ENCODE measurements around the gene LRRTM4. TPM values are rescaled to one million over a fixed set of nuclear protein-coding genes. Genes with fewer than 3 reads are reported as not detected.

Gene LRRTM4
- total RNA-seq, 1 experiment from 2014 or later, result 0.23 TPM

DNA sequence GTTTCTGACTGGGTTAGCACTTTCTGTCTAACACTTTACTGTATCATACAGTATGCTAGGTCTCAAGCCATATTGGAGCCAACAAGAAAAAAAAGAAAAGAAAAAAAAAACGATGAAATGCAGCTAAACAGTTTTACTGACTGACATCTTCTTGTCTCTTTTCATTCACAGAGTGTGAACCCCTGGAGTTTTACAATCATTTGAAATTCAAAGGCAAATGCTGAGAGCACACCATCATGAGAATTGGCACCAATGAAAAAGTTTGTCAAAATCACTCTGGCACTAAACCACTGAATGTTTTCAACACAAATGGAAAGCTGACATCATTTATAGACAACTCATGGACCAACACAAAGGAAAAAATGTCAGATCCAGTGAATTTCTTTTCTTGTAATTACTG lies 513.3 kb downstream of the LRRTM4 start:
- Histone ChIP-seq H3K27ac (ENCODE audit: low read length) (no peak overlapping the region), H3K9me3 (ENCODE audit: control insufficient read depth, insufficient read depth, low read depth, low read length) (no peaks in the 10 kb centered on the region), H3K36me3 (ENCODE audit: control insufficient read depth, insufficient read depth, low read length) (no peaks in the 10 kb centered on the region), H3K4me1 (ENCODE audit: control insufficient read depth, insufficient read depth, low read length) (no peaks in the 10 kb centered on the region), H3K4me3 (ENCODE audit: low read depth in 2 of 2, low read length in 2 of 2) (no peak overlapping the region), H3K27me3 (ENCODE audit: control insufficient read depth, insufficient read depth, low read length) (no peaks in the 10 kb centered on the region)
- TF ChIP-seq, protein P1, sequence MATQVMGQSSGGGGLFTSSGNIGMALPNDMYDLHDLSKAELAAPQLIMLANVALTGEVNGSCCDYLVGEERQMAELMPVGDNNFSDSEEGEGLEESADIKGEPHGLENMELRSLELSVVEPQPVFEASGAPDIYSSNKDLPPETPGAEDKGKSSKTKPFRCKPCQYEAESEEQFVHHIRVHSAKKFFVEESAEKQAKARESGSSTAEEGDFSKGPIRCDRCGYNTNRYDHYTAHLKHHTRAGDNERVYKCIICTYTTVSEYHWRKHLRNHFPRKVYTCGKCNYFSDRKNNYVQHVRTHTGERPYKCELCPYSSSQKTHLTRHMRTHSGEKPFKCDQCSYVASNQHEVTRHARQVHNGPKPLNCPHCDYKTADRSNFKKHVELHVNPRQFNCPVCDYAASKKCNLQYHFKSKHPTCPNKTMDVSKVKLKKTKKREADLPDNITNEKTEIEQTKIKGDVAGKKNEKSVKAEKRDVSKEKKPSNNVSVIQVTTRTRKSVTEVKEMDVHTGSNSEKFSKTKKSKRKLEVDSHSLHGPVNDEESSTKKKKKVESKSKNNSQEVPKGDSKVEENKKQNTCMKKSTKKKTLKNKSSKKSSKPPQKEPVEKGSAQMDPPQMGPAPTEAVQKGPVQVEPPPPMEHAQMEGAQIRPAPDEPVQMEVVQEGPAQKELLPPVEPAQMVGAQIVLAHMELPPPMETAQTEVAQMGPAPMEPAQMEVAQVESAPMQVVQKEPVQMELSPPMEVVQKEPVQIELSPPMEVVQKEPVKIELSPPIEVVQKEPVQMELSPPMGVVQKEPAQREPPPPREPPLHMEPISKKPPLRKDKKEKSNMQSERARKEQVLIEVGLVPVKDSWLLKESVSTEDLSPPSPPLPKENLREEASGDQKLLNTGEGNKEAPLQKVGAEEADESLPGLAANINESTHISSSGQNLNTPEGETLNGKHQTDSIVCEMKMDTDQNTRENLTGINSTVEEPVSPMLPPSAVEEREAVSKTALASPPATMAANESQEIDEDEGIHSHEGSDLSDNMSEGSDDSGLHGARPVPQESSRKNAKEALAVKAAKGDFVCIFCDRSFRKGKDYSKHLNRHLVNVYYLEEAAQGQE (IDR thresholded peaks at IDR 0.05; ENCODE audit: insufficient read depth in 1 of 2, low read depth in 2 of 2, low read length in 1 of 2), result no peak
- TF ChIP-seq TCF7L2 (IDR thresholded peaks at IDR 0.05; ENCODE audit: low read depth, low read length), result no peak
- in situ Hi-C loops (cut with HindIII; ENCODE audit: low pct_unique_long_range_greater_than_20kb, low sequenced_read_pairs) (no loop called here), intact Hi-C loops (cut with micrococcal nuclease; ENCODE audit: unreplicated experiment) (no loop called here)
- ChIA-PET CTCF (no interaction called here), POLR2A (no interaction called here)
- ATAC-seq (no peak), DNase-seq (ENCODE audit: low read depth, low spot score) (no peak)
- BruUV-seq (replicated peaks), result no TSS peak

DNA sequence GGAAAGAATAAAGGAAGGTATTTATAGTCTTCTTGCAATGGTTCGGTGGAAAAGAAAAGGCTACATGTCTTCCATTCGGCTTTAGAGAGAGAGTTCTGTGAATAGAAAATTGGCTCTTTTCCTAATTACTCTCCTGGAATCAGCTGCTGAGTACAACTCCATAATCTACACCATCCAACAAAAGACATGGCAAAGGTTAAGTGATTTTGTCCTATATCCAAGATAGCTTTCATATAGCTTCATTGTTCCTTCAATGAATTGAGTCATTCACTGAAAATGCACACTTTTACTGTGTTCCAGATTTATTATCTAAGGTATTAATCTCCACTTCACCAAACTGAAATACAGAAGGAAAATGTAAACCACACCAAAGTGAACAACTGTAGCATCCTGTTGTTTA lies 514.5 kb downstream of the LRRTM4 start:
- CTCF ChIA-PET, result no interaction called here
- ATAC-seq, result no peak
- in situ Hi-C loops (cut with HindIII; ENCODE audit: low pct_unique_long_range_greater_than_20kb, low sequenced_read_pairs), result no loop called here

More for the DNA sequence above, 514.5 kb downstream of the LRRTM4 start:
- POLR2A ChIA-PET, result interaction anchor here (0.6 kb wide), 1 partner anchor 93 kb away, joined by 3 read pairs; no protein-coding TSS in a partner anchor
- H3K27me3 ChIP-seq (ENCODE audit: control insufficient read depth, insufficient read depth, low read length), result no peaks in the 10 kb centered on the region
- H3K9me3 ChIP-seq (ENCODE audit: control insufficient read depth, insufficient read depth, low read depth, low read length), result no peaks in the 10 kb centered on the region
- intact Hi-C loops (cut with micrococcal nuclease; ENCODE audit: unreplicated experiment), result no loop called here
- H3K27ac ChIP-seq (ENCODE audit: low read length), result no peak overlapping the region
- no peak for DNase-seq (ENCODE audit: low read depth, low spot score)
- no peaks in the 10 kb centered on the region for H3K36me3 ChIP-seq (ENCODE audit: control insufficient read depth, insufficient read depth, low read length)
- H3K4me3 ChIP-seq (ENCODE audit: low read depth in 2 of 2, low read length in 2 of 2), result no peak overlapping the region
- BruUV-seq (replicated peaks), result no TSS peak
- TF ChIP-seq, protein P1 (IDR thresholded peaks at IDR 0.05; ENCODE audit: insufficient read depth in 1 of 2, low read depth in 2 of 2, low read length in 1 of 2), result no peak
- TF ChIP-seq, protein P2, sequence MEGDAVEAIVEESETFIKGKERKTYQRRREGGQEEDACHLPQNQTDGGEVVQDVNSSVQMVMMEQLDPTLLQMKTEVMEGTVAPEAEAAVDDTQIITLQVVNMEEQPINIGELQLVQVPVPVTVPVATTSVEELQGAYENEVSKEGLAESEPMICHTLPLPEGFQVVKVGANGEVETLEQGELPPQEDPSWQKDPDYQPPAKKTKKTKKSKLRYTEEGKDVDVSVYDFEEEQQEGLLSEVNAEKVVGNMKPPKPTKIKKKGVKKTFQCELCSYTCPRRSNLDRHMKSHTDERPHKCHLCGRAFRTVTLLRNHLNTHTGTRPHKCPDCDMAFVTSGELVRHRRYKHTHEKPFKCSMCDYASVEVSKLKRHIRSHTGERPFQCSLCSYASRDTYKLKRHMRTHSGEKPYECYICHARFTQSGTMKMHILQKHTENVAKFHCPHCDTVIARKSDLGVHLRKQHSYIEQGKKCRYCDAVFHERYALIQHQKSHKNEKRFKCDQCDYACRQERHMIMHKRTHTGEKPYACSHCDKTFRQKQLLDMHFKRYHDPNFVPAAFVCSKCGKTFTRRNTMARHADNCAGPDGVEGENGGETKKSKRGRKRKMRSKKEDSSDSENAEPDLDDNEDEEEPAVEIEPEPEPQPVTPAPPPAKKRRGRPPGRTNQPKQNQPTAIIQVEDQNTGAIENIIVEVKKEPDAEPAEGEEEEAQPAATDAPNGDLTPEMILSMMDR (IDR thresholded peaks at IDR 0.05), result no peak
- TF ChIP-seq POLR2AphosphoS5 (IDR thresholded peaks at IDR 0.05; ENCODE audit: low read depth, low read length) (no peak), SIN3A (IDR thresholded peaks at IDR 0.05; ENCODE audit: borderline replicate concordance, insufficient read depth, low read depth, low read length) (no peak), TCF7L2 (IDR thresholded peaks at IDR 0.05; ENCODE audit: low read depth, low read length) (no peak)
- H3K4me1 ChIP-seq (ENCODE audit: control insufficient read depth, insufficient read depth, low read length), result no peaks in the 10 kb centered on the region
